GM19035 (cell line): Measurements from ENCODE around the gene ADAMTS14.

ENCODE experiments used
- ATAC-seq: cut with Tn5 transposase; IDR thresholded peaks from one replicate; pipeline ENCODE4 v1.9.1; 2021; ENCODE audit not compliant: unreplicated experiment

Gene ADAMTS14

GRCh38 chr10:70781461-70782051 lies 109.2 kb downstream of the ADAMTS14 start:
- no peak for ATAC-seq

DNA sequence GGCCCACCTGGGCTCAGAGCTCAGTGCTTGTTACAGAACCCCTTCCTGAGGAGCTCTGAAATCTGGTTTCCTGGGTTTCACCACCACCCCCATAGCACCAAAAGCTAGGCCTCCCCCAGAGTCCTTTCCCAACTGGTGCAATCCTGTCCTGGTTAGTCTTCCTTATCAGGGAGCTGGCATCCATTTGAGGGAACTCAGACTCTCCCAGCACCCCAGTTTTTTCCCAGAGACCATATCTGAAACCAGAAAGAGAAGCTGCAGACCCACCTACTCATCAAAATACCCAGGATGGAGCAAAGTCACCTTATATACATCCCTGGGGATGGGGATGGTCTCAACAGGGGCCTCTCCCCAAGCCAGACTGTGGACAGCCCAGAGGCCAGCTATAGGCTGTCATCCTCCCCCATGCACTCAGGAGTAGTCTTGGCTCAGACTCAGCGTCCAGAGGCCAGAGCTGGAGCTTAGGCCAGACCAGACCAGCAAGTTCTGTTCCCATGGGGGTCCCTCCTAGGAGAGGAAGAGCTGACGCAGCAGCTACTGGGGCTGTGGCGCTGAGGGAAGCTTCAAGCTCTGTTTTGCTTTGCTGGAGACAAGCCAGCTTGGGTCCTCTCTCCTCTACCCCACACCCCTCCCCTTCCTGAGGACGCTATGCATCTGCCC lies 109.9 kb downstream of the ADAMTS14 start:
- no peak for ATAC-seq

GRCh38 chr10:70782746-70783680 lies 110.7 kb downstream of the ADAMTS14 start:
- no peak for ATAC-seq

DNA sequence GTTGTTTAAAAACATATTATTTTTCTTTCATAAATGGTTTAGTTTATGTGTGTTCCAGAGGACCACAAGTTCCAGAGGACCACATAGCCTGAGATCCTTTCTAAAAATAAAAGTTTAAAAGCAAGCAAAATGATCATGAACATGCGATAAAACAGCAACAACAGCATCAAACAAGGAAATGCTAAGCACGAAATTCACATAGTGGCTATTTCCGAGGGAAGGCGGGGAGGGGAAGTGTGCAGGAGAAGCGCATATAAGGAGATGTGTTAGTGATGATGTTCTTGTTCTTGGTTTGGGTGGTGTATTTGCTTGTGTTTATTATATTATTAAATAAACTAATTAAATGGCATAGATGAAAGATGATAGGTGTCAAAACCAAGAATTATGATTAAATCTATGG lies 111.7 kb downstream of the ADAMTS14 start:
- ATAC-seq = no peak

DNA sequence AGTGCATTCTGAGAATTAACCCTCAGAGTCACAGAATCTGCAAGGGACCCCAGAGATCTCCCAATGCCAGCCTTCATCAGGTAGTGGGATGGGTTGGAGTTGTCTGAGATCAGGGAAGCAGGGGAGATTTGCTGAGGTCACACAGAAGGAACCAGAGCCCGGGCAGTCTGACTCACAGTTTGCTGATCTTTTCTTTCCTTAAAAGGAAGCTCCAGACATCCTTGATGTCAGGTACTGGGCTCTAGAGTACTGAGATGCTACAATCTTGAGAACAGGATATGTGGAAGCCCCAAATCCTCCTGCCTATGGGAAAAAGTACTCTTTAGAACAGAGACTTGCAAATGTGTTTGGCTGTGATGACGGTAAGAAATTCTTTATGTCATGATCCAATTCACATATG lies 112.2 kb downstream of the ADAMTS14 start:
- ATAC-seq = no peak

DNA sequence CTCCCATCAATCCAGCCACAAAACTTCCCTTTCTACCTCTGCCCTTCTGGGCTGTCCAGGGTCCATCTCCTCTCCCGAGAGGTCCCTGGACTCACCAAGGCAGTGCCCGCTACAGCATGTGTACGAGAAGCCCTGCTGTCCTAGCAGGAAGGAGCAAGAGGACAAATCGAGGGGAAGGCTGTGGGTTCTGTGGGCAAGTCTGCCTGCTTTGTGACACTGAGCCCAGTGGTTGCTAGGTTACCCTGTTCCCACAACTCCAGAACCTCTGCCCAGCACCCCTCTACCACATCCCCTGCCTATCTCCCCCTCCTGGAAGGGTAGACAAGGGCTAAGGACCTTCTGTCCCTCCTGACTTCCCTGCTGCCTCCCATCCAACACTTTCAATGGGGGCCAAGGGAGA lies 112.9 kb downstream of the ADAMTS14 start, which contains the start of gene TBATA:
TBATA (minus strand) TSS at position 188 of the 400 bp plus-strand sequence. CDS start 1,998 bp downstream, outside the sequence.
- ATAC-seq = no peak

GRCh38 chr10:70786799-70787415 lies 114.6 kb downstream of the ADAMTS14 start:
- ATAC-seq = no peak

- no peak for ATAC-seq
Measured at GRCh38 chr10:70791386-70792039, 119.2 kb downstream of the ADAMTS14 start.

GRCh38 chr10:70795613-70796012 lies 123.3 kb downstream of the ADAMTS14 start:
- ATAC-seq = no peak

GRCh38 chr10:70797840-70798239 lies 125.5 kb downstream of the ADAMTS14 start:
- no peak for ATAC-seq

GRCh38 chr10:70799124-70799523 lies 126.8 kb downstream of the ADAMTS14 start:
- no peak for ATAC-seq

DNA sequence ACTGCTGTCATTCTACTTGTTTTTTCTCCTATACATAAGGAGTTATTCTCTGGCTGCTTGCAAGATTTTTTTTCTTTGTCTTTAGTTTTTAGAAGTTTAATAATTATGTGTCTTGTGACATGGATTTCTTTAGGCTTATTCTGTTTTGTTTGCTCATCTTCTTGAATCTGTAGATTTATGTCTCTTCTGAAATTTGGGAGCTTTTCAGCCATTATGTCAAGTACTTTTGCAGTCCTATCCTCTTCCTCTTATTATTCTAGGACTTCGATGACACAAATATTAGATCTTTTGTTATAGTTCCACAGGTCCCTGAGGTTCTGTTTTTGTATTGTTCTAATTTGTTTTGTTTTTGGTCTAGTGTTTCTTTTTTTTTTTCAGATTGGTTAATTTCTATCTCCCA lies 129.5 kb downstream of the ADAMTS14 start:
- ATAC-seq = no peak

- no peak for ATAC-seq
Measured at GRCh38 chr10:70803775-70804420, 131.6 kb downstream of the ADAMTS14 start.

DNA sequence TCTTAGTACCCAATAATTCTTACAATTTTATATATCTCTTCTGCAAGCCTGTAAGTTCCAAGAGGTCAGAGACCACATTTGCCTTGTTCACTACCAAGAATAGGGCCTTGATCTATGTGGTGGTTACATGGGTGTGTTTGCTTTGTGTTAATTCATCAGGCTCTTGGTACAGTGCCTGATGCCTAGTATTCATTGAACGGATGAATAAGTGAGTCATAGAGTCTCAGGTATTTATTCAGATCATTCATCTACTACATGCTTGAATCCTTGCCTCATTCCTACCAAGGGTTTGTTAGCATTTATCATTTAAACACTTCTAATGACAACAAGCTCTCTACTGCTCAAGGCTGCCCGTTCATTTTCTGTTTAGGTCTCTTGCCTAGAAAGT lies 132.1 kb downstream of the ADAMTS14 start:
- ATAC-seq = no peak

DNA sequence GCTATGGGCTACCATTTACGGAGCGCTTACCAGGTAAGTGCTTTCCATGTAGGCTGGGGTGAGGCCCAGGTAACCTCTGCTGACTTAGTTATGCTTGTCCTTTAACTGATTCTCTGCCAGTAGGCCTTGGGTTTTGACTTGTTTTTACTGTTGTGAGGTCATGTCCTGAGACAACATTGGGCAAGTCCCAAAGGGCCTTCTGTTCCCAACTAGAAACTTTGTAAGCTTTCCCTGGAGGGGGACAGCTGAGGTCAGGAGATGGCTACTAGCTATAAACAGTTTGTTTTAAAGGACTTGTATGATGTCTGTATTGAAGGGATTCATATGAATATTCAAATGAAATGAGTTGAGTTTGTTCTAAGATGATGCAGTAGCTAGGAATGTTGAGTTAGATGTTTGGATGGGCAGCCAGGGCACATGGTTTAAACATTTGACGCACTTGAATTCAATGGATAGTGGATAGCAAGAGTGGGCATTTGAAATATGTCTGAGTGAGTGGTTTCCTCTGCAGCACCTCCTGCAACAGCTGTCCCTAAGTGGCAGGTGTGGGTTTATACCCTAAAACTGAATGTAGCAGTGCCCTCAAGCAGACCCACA lies 133.4 kb downstream of the ADAMTS14 start:
- no peak for ATAC-seq

GRCh38 chr10:70806841-70807240 lies 134.5 kb downstream of the ADAMTS14 start:
- ATAC-seq = no peak

GRCh38 chr10:70807556-70807955 lies 135.2 kb downstream of the ADAMTS14 start:
- no peak for ATAC-seq

DNA sequence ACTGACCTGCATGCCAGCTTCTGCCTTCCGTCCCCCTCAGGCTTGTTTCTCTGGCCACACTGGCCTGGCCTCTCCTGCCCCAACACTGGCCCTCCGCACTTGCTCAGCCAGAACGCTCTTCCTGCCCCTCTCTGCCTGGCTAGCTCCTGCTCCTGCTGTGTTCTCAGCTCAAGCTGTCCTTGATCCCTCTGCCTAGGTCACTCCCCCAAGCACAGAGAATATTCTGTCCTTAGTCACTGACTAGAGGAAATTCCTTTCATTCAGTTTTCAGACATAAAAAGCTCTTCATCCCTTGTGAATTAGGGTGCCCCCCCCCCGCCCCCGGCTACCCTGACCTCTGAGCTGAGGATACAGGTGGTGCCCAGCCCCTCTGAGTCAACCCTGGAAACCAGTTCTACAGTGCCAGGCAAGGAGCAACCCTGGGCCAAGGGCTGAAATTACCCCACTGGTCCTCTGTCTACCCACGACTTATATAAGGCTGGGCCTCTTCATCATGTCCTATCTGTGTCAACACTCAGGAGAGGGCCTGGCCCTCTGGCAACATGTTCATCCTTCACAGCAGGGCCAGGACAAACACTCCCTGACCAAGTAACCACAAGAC lies 136.8 kb downstream of the ADAMTS14 start:
- no peak for ATAC-seq

DNA sequence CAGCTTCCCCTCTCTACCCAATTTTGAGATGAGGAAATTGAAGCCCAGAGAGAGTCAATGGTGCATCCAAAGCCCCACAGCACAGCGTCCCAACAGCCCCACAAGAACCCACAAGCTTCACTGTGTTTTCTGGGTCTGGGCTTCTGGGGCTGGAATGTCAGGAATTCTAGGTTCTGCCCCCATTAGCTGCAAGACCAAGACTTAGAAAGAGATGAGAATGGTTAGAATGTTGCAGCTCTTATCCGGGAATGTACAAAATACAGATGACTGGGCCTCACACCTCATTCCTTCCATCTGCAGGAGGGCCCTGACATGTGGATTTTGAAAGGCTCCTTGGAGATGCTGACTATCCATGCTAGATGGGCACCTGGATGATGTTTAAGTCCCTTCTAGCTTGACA lies 137.4 kb downstream of the ADAMTS14 start:
- no peak for ATAC-seq

GRCh38 chr10:70810967-70811366 lies 138.7 kb downstream of the ADAMTS14 start:
- no peak for ATAC-seq
